GM23338 (cell line): ENCODE measurements around the gene CLIC3. TPM values are rescaled to one million over a fixed set of nuclear protein-coding genes. Genes with fewer than 3 reads are reported as not detected.

Experiments used
- ATAC-seq: fragments of 200-7000 bp; cut with Tn5 transposase; 3 replicates; pipeline ENCODE4 v1.9.1; 2020
- DNase-seq: peaks from one replicate; pipeline ENCODE4 v3.0.0-alpha.2; 2015; ENCODE audit warnings: low spot score
- H2AFZ ChIP-seq: fragments of 200-600 bp; sonication (generic); 2 replicates; pipeline ENCODE4 v1.8.0; 2016; ENCODE audit warnings: antibody characterized with exemption, mild to moderate bottlenecking, moderate library complexity
- H3F3A ChIP-seq: fragments of 200-600 bp; sonication (generic); replicated peaks from 2 replicates; pipeline ENCODE4 v1.8.0; 2017; ENCODE audit warnings: antibody characterized with exemption, mixed run types, low read depth
- H3K27ac ChIP-seq: fragments of 200-600 bp; sonication (generic); 2 replicates; pipeline ENCODE4 v1.6.1; 2016; ENCODE audit warnings: low read depth
- H3K27me3 ChIP-seq: fragments of 200-600 bp; sonication (generic); 2 replicates; pipeline ENCODE4 v1.8.0; 2016; ENCODE audit warnings: mild to moderate bottlenecking, mixed run types, moderate library complexity; ENCODE audit not compliant: insufficient read depth
- H3K36me3 ChIP-seq: fragments of 200-600 bp; sonication (generic); 2 replicates; pipeline ENCODE4 v1.8.0; 2016; ENCODE audit warnings: mild to moderate bottlenecking; ENCODE audit not compliant: insufficient read depth
- H3K4me1 ChIP-seq: fragments of 200-600 bp; sonication (generic); 2 replicates; pipeline ENCODE4 v1.8.0; 2016; ENCODE audit warnings: mild to moderate bottlenecking, moderate library complexity; ENCODE audit not compliant: insufficient read depth
- H3K4me2 ChIP-seq: fragments of 200-600 bp; sonication (generic); 2 replicates; pipeline ENCODE4 v1.7.1; 2017; ENCODE audit warnings: mixed run types
- H3K4me3 ChIP-seq: fragments of 200-600 bp; sonication (generic); 2 replicates; pipeline ENCODE4 v1.6.1; 2016; ENCODE audit warnings: mixed run types
- H3K79me2 ChIP-seq: fragments of 200-600 bp; sonication (generic); replicated peaks from 2 replicates; pipeline ENCODE4 v1.8.0; 2017; ENCODE audit warnings: mild to moderate bottlenecking; ENCODE audit not compliant: insufficient read depth
- H3K9me2 ChIP-seq: fragments of 200-600 bp; sonication (generic); 2 replicates; pipeline ENCODE4 v1.8.0; 2017; ENCODE audit not compliant: insufficient read depth
- H4K20me1 ChIP-seq: fragments of 200-600 bp; sonication (generic); replicated peaks from 2 replicates; pipeline ENCODE4 v1.8.0; 2017; ENCODE audit warnings: mild to moderate bottlenecking; ENCODE audit not compliant: insufficient read depth
- H3K27ac Mint-ChIP-seq: 2 replicates; pipeline ENCODE4 v1.8.0; 2020; ENCODE audit warnings: inconsistent platforms, mild to moderate bottlenecking, moderate library complexity, mixed read lengths
- H3K27me3 Mint-ChIP-seq: 3 replicates; pipeline ENCODE4 v1.8.0; 2022; ENCODE audit warnings: low read depth, mild to moderate bottlenecking, moderate library complexity, mixed read lengths, inconsistent platforms; ENCODE audit not compliant: insufficient read depth, poor library complexity
- H3K36me3 Mint-ChIP-seq: 3 replicates; pipeline ENCODE4 v1.8.0; 2021; ENCODE audit warnings: low read depth, mild to moderate bottlenecking, inconsistent platforms, moderate library complexity, mixed read lengths
- H3K4me1 Mint-ChIP-seq: 3 replicates; pipeline ENCODE4 v1.8.0; 2020; ENCODE audit warnings: mild to moderate bottlenecking, inconsistent platforms, mixed read lengths
- H3K4me3 Mint-ChIP-seq: 3 replicates; pipeline ENCODE4 v1.8.0; 2021; ENCODE audit warnings: moderate library complexity, mild to moderate bottlenecking, inconsistent platforms, mixed read lengths
- H3K9me3 Mint-ChIP-seq: 3 replicates; pipeline ENCODE4 v1.8.0; 2020; ENCODE audit warnings: moderate library complexity, mild to moderate bottlenecking, inconsistent platforms, mixed read lengths
- CREB1 ChIP-seq: fragments of 250-450 bp; sonication (Bioruptor Pico); IDR thresholded peaks from 2 replicates; pipeline ENCODE4 v1.5.0; 2020; ENCODE audit warnings: low read depth, mild to moderate bottlenecking, moderate library complexity
- ETS1 ChIP-seq: IDR thresholded peaks from 2 replicates; pipeline ENCODE4 v1.6.1; 2016; ENCODE audit warnings: antibody characterized with exemption
- EZH2 ChIP-seq: fragments of 200-600 bp; sonication (generic); IDR thresholded peaks from one replicate; pipeline ENCODE4 v1.8.0; 2017; ENCODE audit warnings: antibody characterized with exemption, mild to moderate bottlenecking, low read depth; ENCODE audit not compliant: unreplicated experiment
- EZH2phosphoT487 ChIP-seq: fragments of 200-600 bp; sonication (generic); IDR thresholded peaks from one replicate; pipeline ENCODE4 v1.8.1; 2018; ENCODE audit warnings: antibody characterized with exemption; ENCODE audit not compliant: unreplicated experiment
- JUNB ChIP-seq: IDR thresholded peaks from one replicate; pipeline ENCODE4 v1.6.1; 2016; ENCODE audit warnings: antibody characterized with exemption; ENCODE audit not compliant: unreplicated experiment
- NANOG ChIP-seq: IDR thresholded peaks from 2 replicates; pipeline ENCODE4 v1.6.1; 2016; ENCODE audit warnings: antibody characterized with exemption, borderline replicate concordance
- POLR2AphosphoS5 ChIP-seq: IDR thresholded peaks from 2 replicates; pipeline ENCODE4 v1.6.1; 2016; ENCODE audit warnings: antibody characterized with exemption, low read depth
- REST ChIP-seq: IDR thresholded peaks from one replicate; pipeline ENCODE4 v1.6.1; 2018; ENCODE audit warnings: antibody characterized with exemption; ENCODE audit not compliant: unreplicated experiment
- STAT1 ChIP-seq: IDR thresholded peaks from one replicate; pipeline ENCODE4 v1.6.1; 2016; ENCODE audit warnings: antibody characterized with exemption; ENCODE audit not compliant: unreplicated experiment
- ZNF114 ChIP-seq: fragments of 250-450 bp; sonication (Bioruptor Pico); IDR thresholded peaks from 2 replicates; pipeline ENCODE4 v1.5.0; 2020; ENCODE audit warnings: mild to moderate bottlenecking, moderate library complexity
- ZNF331 ChIP-seq: fragments of 250-450 bp; sonication (Bioruptor Pico); IDR thresholded peaks from 2 replicates; pipeline ENCODE4 v1.5.0; 2020; ENCODE audit warnings: low read depth, mild to moderate bottlenecking, moderate library complexity
- polyA plus RNA-seq: library from polyadenylated mRNA; unstranded; fragments of >200 nt; fragmentation: Nextera tagmentation; extraction: Ambion mirVana; gene quantifications from 2 replicates; pipeline ENCODE4 v1.2.1, GENCODE V29; 2016
- total RNA-seq: library from RNA; depleted of rRNA; stranded (reverse); fragments of >200 nt; shearing (Covaris generic); gene quantifications from 2 replicates; pipeline ENCODE4 v1.2.3, GENCODE V29; 2014
- TF ChIP-seq, protein P1 (sequence below), 2 experiments: fragments of 200-600 bp in 1 of 2; sonication (generic) in 1 of 2; conservative IDR thresholded peaks; 2 replicates each; pipeline versions ENCODE4 v1.5.1 to v1.6.1; 2016 to 2017; ENCODE audit warnings: antibody characterized with exemption in 2 of 2, low read depth in 2 of 2, mild to moderate bottlenecking in 2 of 2, moderate library complexity in 1 of 2

Gene CLIC3
- total and polyA plus RNA-seq, 2 experiments from 2014 or later: 0.53 to 0.56 TPM

- TF ChIP-seq REST (no peak), ZNF331 (no peak), CREB1 (no peak), JUNB (no peak), ZNF114 (CRISPR knock-in tag) (no peak), EZH2phosphoT487 (no peak), STAT1 (no peak), ETS1 (no peak), POLR2AphosphoS5 (no peak)
- TF ChIP-seq, protein P1, sequence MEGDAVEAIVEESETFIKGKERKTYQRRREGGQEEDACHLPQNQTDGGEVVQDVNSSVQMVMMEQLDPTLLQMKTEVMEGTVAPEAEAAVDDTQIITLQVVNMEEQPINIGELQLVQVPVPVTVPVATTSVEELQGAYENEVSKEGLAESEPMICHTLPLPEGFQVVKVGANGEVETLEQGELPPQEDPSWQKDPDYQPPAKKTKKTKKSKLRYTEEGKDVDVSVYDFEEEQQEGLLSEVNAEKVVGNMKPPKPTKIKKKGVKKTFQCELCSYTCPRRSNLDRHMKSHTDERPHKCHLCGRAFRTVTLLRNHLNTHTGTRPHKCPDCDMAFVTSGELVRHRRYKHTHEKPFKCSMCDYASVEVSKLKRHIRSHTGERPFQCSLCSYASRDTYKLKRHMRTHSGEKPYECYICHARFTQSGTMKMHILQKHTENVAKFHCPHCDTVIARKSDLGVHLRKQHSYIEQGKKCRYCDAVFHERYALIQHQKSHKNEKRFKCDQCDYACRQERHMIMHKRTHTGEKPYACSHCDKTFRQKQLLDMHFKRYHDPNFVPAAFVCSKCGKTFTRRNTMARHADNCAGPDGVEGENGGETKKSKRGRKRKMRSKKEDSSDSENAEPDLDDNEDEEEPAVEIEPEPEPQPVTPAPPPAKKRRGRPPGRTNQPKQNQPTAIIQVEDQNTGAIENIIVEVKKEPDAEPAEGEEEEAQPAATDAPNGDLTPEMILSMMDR (conservative IDR thresholded peaks at IDR 0.05; ENCODE audit: low read depth in 2 of 2): no peak
Measured at GRCh38 chr9:136962163-136962562, 34.2 kb downstream of the CLIC3 start (continued).

DNA sequence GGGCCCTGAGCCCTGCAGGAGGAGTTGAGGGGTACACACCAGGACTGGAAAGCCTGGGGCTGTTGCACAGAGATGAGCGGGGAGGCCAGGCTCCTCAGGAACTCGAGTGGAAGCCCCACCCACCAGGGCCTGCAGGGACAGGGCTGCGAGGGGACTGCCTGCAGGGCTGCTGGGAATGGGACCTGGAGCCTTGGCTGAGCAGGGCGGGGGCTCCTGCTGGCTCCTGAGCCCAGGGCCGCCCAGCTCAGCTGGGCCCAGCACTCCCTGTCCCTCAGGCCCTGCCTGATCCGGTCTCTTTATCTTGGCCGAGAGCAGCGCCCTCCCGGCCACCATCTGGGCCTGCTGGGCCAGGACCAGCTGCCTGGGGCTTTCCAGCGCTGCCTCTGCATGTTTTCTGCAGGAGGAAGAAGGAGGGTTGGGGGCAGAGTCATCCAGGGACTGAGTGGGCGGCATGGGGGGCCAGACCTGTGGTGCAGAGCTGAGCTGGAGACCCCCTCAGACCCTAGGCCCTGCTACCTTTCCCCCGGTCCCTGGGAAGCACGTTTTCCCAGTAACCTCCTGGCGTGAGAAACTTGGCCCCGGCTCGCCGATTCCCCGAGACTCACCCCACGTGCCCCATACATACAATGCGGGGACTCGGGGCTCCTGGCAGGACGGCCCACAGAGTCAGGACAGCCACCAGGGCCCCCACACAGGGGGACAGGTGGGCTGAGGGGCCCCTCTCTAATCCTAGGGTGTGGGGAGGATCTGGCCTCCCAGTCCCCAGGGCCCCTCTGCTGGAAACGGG is 34.9 kb downstream of the CLIC3 start:
- 0 out of 2 replicates have a peak, but pooled peaks cover 3% of the 10 kb centered on the region for H3K9me2 ChIP-seq
- no peak overlapping the region for H2AFZ ChIP-seq
- Mint-ChIP-seq H3K4me3 (no peak overlapping the region), H3K27me3 (peaks cover 7% of the 10 kb centered on the region), H3K4me1 (peaks cover 9% of the 10 kb centered on the region), H3K36me3 (no peaks in the 10 kb centered on the region; the same call in 2 of the 3 replicates), H3K27ac (no peak overlapping the region), H3K9me3 (peaks cover 4% of the 10 kb centered on the region; the same call in 2 of the 3 replicates)
- H3K79me2 ChIP-seq: no peaks in the 10 kb centered on the region
- no peak overlapping the region for H3K4me2 ChIP-seq
- ATAC-seq: peak; percentile 20
- H3K27ac ChIP-seq: no peak overlapping the region
- no peak overlapping the region for H3K4me3 ChIP-seq
- H3K4me1 ChIP-seq: peaks cover 9% of the 10 kb centered on the region
- H4K20me1 ChIP-seq: no peaks in the 10 kb centered on the region
- DNase-seq: no peak
- H3K27me3 ChIP-seq: no peaks in the 10 kb centered on the region
- no peaks in the 10 kb centered on the region for H3F3A ChIP-seq
- H3K36me3 ChIP-seq: no peaks in the 10 kb centered on the region
- TF ChIP-seq POLR2AphosphoS5 (no peak), NANOG (no peak), ETS1 (no peak), ZNF114 (CRISPR knock-in tag) (no peak), STAT1 (no peak), ZNF331 (no peak), JUNB (no peak), REST (no peak), EZH2phosphoT487 (no peak), EZH2 (no peak)
- TF ChIP-seq, protein P1 (conservative IDR thresholded peaks at IDR 0.05; ENCODE audit: low read depth in 2 of 2): no peak
